ENCODE data around the gene PABPN1L.

GRCh38 chr16:88904676-88905365, 38.4 kb upstream of the PABPN1L start:
- TF ChIP-seq CTCF (IDR thresholded peaks at IDR 0.05; ENCODE audit: insufficient read depth, low read depth, low read length) (no peak), EZH2 (IDR thresholded peaks at IDR 0.05; ENCODE audit: insufficient read depth, low read length) (no peak)

Measured in astrocyte (in vitro differentiated cells and primary cell).